Activated naive CD8-positive, alpha-beta T cell (primary cell): Measurements from ENCODE around the gene PTPN14.
A peak's percentile ranks its signal among the peaks of the same experiment; 100 is the strongest.

Experiments used
- H3K27ac Mint-ChIP-seq: one replicate; pipeline ENCODE4 v1.8.0; 2021; ENCODE audit warnings: mixed read lengths
- H3K27me3 Mint-ChIP-seq: one replicate; pipeline ENCODE4 v1.8.0; 2021; ENCODE audit warnings: mixed read lengths
- H3K36me3 Mint-ChIP-seq: one replicate; pipeline ENCODE4 v1.8.0; 2021; ENCODE audit warnings: mixed read lengths
- H3K4me1 Mint-ChIP-seq: one replicate; pipeline ENCODE4 v1.8.0; 2021; ENCODE audit warnings: low read depth, mixed read lengths
- H3K4me3 Mint-ChIP-seq: one replicate; pipeline ENCODE4 v1.8.0; 2021; ENCODE audit warnings: mild to moderate bottlenecking, mixed read lengths
- H3K9me3 Mint-ChIP-seq: one replicate; pipeline ENCODE4 v1.8.0; 2021; ENCODE audit warnings: low read depth, mixed read lengths

Gene PTPN14

DNA sequence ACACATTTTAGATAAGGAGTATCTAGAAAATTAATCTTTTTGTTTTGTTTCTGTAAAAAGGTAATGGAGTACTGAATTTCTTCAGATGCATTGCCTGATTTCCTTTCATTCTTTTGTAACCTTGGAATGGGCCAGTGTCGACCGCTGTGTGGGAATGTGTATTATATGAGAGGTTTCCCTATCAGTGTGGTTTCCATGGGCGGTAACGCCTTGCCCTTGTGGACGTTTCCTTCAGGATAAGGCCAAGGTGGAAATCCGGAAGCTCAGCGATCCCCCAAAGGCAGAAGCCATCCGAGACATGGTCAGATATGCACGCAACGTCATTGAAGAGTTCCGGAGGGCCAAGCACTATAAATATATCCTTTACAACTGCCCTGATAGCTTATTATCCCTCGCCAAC, 220.7 kb downstream of the PTPN14 start:
- H3K4me1 Mint-ChIP-seq = peaks cover 4% of the 10 kb centered on the region
- H3K27ac Mint-ChIP-seq = no peak overlapping the region
- H3K36me3 Mint-ChIP-seq = peaks cover 8% of the 10 kb centered on the region
- H3K4me3 Mint-ChIP-seq = no peak overlapping the region
- H3K27me3 Mint-ChIP-seq = no peaks in the 10 kb centered on the region
- no peaks in the 10 kb centered on the region for H3K9me3 Mint-ChIP-seq

DNA sequence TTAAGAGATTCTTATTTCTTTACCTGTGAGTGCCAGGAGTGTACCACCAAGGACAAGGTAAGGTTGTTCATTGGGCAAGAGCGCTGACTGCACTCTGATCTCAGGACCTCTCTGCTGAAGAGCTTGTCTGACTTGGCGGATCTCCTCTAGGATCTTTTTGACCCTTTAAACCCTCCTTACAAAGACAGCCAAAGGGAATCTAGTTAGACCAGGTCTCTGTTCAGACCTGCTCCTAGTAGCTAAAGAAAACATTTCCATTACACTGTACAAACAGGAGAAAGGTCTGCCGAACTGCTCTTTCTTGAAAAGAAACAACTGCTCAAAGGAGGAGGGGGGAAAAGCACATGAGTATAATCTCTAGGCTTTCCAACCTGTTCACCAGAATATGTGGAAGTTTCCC, 221.2 kb downstream of the PTPN14 start:
- Mint-ChIP-seq H3K27me3 (no peaks in the 10 kb centered on the region), H3K9me3 (no peaks in the 10 kb centered on the region), H3K36me3 (peaks cover 8% of the 10 kb centered on the region), H3K4me3 (no peak overlapping the region), H3K27ac (no peak overlapping the region), H3K4me1 (peaks cover 4% of the 10 kb centered on the region)

DNA sequence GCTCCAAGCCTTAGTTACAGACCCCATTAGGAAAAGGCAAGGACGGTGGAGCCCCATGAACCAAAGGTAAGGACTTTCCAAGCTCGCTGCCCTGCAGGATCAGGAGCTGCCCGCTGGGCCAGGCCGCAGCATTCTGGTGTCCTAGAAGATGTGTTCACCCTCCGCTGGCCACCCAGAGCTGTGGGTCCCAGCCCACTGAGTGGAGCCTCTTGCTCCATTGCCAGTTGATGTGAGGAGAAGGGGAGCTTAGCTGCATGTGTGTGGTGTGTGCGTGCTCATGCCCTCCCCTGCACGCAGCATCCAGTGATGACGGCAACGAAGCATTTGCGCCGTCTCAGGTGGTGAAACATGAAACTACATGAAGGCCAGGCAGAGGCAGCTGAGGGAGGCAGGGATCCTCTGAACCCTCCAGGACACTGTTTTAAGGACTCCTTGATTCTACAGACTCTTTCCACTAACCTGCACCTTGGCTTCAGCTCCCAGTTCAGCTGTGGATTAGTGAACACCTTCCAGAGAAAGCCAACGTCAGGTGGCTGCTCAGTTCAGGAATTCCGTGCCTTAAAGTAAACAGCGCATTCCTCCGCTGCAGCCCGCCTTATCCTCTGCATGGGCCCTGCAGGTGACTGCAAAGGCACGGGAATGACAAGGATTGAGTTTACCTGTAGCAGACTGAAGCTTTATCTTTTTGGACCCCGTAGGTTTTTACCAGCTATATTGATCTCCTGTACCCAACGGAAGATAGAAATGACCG, 221.8 kb downstream of the PTPN14 start:
- Mint-ChIP-seq H3K36me3 (peaks cover 6% of the 10 kb centered on the region), H3K4me1 (peaks cover 4% of the 10 kb centered on the region), H3K4me3 (no peak overlapping the region), H3K27ac (no peak overlapping the region), H3K27me3 (no peaks in the 10 kb centered on the region), H3K9me3 (no peaks in the 10 kb centered on the region)

DNA sequence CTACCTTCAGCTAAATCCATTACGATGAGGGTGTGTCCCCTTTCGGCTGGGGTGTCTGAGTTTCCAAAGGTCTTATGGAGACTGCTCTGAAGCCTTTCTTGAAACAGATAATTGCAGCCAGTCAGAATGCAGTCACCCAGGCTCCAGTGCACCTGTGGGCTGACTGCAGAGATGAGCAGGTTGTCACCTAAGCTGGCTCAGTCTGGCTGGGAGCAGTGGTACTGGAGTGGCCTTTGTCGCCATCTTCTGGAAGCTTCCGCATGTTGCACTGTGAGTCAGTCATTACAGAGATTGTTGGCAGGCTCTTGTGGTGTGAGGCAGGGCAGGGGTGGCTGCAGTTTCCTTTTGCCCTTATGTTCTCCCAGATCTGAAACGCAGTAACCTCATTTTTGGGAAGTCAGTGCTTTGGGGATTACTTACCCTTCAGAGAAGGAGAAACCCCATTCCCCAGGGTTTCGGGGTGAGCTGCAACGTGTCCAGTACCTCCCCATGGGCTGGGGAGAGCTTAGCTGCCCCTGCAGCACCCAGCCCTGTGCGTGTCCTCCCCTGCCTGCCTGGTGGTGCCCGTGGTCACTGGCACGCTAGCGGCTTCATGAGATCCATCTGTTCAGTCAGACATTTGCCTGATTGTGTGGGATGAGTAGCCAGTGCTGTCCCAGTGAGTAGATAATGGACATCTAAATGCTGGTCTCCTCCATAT, 222.5 kb downstream of the PTPN14 start:
- peaks cover 4% of the 10 kb centered on the region for H3K4me1 Mint-ChIP-seq
- peaks cover 6% of the 10 kb centered on the region for H3K36me3 Mint-ChIP-seq
- no peaks in the 10 kb centered on the region for H3K27me3 Mint-ChIP-seq
- no peak overlapping the region for H3K4me3 Mint-ChIP-seq
- no peaks in the 10 kb centered on the region for H3K9me3 Mint-ChIP-seq
- H3K27ac Mint-ChIP-seq = no peak overlapping the region

DNA sequence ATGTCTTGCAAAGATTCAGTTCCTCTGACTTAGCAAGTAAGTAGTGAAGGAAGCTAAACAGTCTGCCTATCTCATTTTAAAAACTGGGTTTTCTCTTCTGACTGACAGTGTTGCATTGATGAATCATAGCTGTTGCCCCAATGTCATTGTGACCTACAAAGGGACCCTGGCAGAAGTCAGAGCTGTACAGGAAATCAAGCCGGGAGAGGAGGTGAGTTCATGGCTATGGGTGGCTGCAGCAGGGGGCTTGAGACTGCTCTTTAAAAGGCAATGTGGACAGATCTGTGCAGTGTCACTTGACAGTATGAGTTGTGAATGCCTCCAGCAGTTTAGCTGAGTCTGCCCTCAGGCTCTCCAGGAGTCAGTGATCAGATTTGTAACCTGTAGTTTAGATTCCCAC, 223.9 kb downstream of the PTPN14 start:
- H3K36me3 Mint-ChIP-seq = peaks cover 6% of the 10 kb centered on the region
- H3K4me1 Mint-ChIP-seq = peaks cover 4% of the 10 kb centered on the region
- H3K27me3 Mint-ChIP-seq = no peaks in the 10 kb centered on the region
- H3K27ac Mint-ChIP-seq = no peak overlapping the region
- H3K9me3 Mint-ChIP-seq = no peaks in the 10 kb centered on the region
- H3K4me3 Mint-ChIP-seq = no peak overlapping the region

DNA sequence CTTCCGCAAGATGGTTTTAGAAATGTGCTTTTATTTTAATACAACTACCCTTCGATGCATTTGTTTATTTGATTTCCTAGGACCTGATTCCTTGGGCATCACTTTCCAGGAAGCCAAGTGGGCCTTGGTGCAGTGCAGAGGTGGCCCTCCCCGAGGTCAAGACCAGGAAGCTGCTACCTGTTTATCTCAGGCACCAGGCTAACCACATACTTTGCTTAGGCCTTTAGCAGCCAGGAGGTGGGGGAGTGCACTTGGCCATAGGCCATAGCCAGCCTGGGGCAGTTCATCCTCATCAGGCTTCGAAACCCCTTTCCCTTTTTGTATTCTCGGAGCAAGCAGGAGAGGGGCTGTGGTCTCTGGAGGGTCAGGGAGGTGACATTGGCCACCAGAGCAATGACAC, 225.0 kb downstream of the PTPN14 start:
- H3K4me3 Mint-ChIP-seq = no peak overlapping the region
- peak overlapping the region; percentile 58 for H3K27ac Mint-ChIP-seq
- peaks cover 4% of the 10 kb centered on the region for H3K4me1 Mint-ChIP-seq
- no peaks in the 10 kb centered on the region for H3K9me3 Mint-ChIP-seq
- no peaks in the 10 kb centered on the region for H3K27me3 Mint-ChIP-seq
- H3K36me3 Mint-ChIP-seq = peaks cover 3% of the 10 kb centered on the region

DNA sequence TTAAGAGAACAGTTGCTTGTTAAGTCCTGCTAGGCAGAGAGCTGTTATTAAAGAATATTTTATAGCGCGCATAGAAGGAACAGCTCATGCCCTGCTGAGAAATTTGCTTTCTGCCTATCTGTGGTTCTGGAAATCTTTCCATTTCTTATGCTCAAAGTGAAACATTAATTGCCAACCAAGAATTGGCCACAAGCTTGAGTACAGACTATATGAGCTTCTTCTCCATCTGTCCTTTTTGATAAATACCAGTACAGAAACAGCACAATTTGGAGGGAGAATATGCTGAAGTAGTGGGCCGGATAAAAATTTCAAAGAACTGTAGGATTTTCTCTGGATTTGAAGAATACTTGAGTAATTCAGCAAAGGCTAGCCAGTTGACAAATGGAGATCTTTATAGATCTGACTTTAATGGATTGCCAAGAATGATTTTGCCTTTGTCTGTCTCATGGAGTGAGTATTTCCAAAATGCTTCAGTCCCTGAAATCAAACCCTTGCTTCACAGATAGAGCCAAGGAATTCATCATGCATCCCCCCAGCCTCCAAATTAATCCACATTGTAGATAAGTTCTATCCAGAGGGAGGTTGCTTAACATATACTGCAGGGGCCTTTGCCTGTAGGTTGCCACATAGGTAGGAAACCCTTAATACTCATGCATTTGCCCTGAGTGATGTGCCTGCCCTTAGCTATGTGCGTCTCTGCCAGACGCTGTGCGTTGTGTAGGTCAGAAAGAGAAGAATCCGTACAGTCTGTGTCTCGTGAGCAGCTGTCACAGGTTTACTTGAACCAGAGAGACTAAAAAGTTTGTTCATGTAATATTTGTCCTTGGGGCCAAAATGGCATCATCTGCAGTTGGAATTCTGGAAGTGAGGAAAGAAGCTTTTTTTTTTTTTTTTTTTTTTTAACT, 226.3 kb downstream of the PTPN14 start:
- Mint-ChIP-seq H3K9me3 (no peaks in the 10 kb centered on the region), H3K27ac (no peak overlapping the region), H3K27me3 (no peaks in the 10 kb centered on the region), H3K4me3 (no peak overlapping the region), H3K36me3 (peaks cover 3% of the 10 kb centered on the region), H3K4me1 (peaks cover 4% of the 10 kb centered on the region)

DNA sequence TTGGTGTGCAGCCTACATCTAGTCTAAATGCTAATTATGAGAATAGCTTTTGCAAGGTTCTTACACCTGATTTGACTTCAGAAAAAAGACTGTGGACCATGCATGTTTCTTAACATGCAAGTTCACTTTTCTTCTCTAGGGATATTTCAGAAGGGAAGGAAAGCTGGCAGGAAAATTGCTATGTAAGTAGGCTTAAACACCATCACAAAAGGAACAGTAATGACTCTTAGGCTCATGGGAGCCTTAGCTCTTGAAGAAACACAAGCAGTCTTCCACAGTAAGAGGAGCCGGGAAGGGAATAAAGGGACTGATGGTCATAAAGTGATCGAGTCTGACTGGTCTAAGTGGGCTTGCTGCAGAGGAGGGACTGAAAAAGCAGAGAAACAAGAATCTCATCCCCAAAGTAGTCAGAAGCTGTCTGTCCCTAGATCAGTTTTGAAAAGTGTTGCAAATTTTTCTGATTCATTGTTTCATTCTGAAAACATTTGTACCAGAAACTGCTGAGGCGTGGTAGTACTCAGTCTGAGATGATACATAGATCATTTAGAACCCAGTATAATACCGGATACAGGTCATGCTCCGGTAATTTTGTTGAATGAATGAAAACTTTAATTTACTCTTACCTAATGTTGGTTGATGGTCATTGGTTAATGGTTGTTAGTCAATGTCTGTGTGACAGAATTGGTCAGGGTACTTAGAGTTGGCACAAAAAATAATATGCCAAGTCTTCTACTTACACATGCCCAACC, 229.5 kb downstream of the PTPN14 start:
- H3K4me1 Mint-ChIP-seq = no peaks in the 10 kb centered on the region
- H3K36me3 Mint-ChIP-seq = peaks cover 3% of the 10 kb centered on the region
- no peak overlapping the region for H3K4me3 Mint-ChIP-seq
- no peak overlapping the region for H3K27ac Mint-ChIP-seq
- no peaks in the 10 kb centered on the region for H3K27me3 Mint-ChIP-seq
- H3K9me3 Mint-ChIP-seq = no peaks in the 10 kb centered on the region

DNA sequence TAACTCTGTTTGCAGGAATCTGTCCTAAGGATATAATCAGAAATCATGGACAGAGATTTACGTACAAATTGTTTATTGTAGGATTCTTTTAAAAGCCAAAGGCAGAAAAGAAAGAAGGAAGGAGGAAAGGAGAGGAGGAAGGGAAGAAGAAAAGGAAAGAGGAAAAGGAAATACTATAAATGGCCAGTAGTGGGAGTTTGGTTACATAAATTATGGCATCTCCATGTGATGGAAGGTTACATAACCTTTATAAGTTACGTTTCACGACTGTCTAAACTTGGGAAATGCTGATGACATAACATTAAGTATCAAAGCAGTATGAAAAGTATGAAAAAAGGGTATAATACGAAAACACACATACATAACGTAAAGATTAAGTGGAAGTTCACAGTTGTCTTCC, 231.5 kb downstream of the PTPN14 start:
- Mint-ChIP-seq H3K4me3 (no peak overlapping the region), H3K27ac (no peak overlapping the region), H3K9me3 (no peaks in the 10 kb centered on the region), H3K27me3 (no peaks in the 10 kb centered on the region), H3K36me3 (peaks cover 3% of the 10 kb centered on the region), H3K4me1 (no peaks in the 10 kb centered on the region)

DNA sequence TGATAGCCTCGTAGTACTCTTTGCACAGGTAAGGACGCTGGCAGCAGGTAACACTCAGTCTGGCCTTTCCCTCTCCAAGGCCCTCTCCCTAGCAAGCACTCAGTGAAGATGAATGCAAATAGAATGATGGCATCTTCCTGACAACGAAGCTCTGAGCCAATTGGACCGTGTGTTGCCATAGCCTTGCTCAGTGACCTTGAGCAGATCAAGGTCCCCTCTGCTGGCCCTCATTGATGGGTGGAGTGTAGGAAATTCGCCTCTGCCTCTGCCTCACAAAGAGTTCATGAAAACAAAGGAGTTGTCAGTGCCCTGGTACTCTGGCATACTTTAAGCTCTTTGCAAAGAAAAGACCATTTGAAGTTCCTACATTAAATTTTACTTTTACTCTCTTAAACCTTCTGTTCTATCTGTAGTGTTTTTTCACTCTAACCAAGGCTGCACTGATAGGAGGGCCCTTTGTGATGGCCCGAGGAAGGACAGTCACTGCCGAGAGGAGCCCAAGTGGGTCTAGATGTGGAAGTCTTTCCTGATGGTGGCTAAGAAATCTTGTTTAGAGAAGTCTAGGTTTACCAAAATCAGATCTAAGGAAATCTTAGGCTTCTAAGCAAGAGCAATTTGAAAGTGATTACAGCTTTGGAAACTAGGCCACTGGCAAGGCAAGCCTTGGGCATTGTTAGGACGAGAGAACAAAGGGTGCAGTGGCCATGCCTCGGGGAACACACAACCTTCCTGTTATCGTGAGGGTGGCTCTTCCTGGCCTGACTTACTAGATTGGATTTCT, 232.3 kb downstream of the PTPN14 start:
- H3K4me3 Mint-ChIP-seq = no peak overlapping the region
- no peak overlapping the region for H3K27ac Mint-ChIP-seq
- no peaks in the 10 kb centered on the region for H3K27me3 Mint-ChIP-seq
- H3K36me3 Mint-ChIP-seq = peaks cover 3% of the 10 kb centered on the region
- H3K4me1 Mint-ChIP-seq = no peaks in the 10 kb centered on the region
- no peaks in the 10 kb centered on the region for H3K9me3 Mint-ChIP-seq

DNA sequence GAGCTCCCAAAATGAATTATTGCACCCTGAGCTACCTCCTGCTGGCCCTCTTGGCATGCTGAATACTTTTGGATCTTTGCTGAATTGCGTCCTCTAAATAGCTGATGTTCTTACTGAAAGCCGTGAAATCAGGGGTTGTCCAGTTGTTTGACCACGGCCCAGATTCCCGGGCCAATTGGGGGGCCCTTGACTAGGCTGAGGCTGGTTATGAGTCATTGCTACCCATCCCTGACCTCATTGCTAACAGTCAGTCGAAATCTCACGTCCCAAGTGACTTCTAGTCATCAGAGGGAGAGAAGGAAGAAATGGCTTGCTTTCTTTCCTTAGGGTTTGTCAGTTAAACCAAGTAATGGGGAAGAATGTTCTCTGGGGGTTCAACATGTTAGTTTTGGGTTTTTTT, 233.0 kb downstream of the PTPN14 start:
- Mint-ChIP-seq H3K36me3 (peaks cover 6% of the 10 kb centered on the region), H3K27ac (peak overlapping the region; percentile 23)

DNA sequence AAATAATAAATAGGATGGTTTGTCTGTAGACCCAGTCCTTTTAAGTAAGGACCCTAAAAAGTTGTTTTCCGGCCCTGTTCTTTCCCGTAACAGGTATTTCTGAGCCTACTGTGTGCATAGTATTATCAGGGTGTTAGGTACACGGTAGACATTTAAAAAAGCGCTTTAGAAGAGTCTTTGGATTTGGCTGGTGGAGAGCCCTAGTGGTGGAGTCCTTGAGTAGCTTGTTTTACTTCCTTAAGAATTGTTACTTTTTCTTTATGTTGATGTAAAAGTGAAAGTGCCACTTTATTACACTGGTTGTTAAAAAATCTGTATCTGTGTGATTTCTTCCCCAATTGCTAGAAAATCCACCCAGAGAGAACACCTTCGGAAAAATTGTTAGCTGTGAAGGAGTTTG, 233.7 kb downstream of the PTPN14 start:
- Mint-ChIP-seq H3K9me3 (no peaks in the 10 kb centered on the region), H3K36me3 (peaks cover 6% of the 10 kb centered on the region), H3K27me3 (no peaks in the 10 kb centered on the region), H3K27ac (no peak overlapping the region), H3K4me1 (peaks cover 3% of the 10 kb centered on the region), H3K4me3 (no peak overlapping the region)

More for the DNA sequence above, 233.0 kb downstream of the PTPN14 start:
- Mint-ChIP-seq H3K4me1 (peaks cover 2% of the 10 kb centered on the region), H3K9me3 (no peaks in the 10 kb centered on the region), H3K27me3 (no peaks in the 10 kb centered on the region), H3K4me3 (no peak overlapping the region)

DNA sequence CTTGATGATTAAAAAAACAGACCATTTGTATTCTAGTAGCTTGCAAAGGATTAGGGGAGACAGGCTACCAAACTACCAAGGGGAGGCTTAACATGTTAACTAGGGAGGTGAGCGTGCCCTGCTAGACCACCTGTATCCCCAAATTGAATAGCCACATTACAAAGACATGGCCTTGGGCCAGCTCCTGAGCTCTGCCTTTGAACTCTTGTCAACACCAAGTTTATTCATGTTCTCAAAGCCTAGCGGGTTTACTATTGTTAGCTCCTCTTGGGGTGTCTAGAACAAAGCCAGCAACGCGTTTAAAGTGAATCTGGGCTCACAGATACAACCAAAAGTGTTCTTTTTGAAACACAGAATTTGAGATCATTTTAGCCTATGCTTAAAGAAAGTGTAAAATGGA, 234.1 kb downstream of the PTPN14 start:
- Mint-ChIP-seq H3K27me3 (no peaks in the 10 kb centered on the region), H3K4me1 (peaks cover 3% of the 10 kb centered on the region), H3K27ac (no peak overlapping the region), H3K9me3 (no peaks in the 10 kb centered on the region), H3K4me3 (no peak overlapping the region), H3K36me3 (peaks cover 6% of the 10 kb centered on the region)

DNA sequence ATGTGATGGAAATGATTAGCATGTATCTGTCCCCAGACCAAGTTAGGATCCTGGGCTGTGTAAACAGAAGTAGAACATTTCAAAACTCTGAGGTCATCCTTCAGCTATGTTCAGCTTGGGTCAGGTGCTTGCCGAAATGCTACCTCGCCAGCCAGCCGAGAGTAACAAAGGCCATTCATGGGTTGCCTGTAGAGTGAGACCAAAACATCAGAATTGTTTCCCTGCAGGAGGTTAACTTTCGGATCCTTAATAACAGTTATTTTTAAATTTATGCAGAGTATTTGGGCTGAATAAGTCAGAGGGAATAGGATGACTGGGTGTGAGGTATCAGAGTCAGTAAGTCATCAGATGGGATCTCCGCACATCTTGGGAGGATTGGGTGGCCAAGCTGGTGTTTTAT, 234.8 kb downstream of the PTPN14 start:
- no peak overlapping the region for H3K4me3 Mint-ChIP-seq
- H3K4me1 Mint-ChIP-seq = peaks cover 7% of the 10 kb centered on the region
- H3K9me3 Mint-ChIP-seq = no peaks in the 10 kb centered on the region
- H3K27ac Mint-ChIP-seq = no peak overlapping the region
- peaks cover 6% of the 10 kb centered on the region for H3K36me3 Mint-ChIP-seq
- H3K27me3 Mint-ChIP-seq = no peaks in the 10 kb centered on the region
